Nephron progenitor cell (in vitro differentiated cells): ENCODE results near the gene NRCAM.

Experiments
- DNase-seq: peaks from one replicate; pipeline ENCODE4 v3.0.0; 2021
- H3K27ac Mint-ChIP-seq: 2 replicates; pipeline ENCODE4 v1.8.0; 2021; ENCODE audit warnings: mild to moderate bottlenecking, moderate library complexity, mixed read lengths
- H3K27me3 Mint-ChIP-seq: 2 replicates; pipeline ENCODE4 v1.8.0; 2021; ENCODE audit warnings: mild to moderate bottlenecking, low read depth, mixed read lengths; ENCODE audit not compliant: poor library complexity
- H3K36me3 Mint-ChIP-seq: 2 replicates; pipeline ENCODE4 v1.8.0; 2021; ENCODE audit warnings: low read depth, mixed read lengths
- H3K4me1 Mint-ChIP-seq: 2 replicates; pipeline ENCODE4 v1.8.0; 2021; ENCODE audit warnings: mixed read lengths
- H3K4me3 Mint-ChIP-seq: 2 replicates; pipeline ENCODE4 v1.8.0; 2021; ENCODE audit warnings: mild to moderate bottlenecking, moderate library complexity, mixed read lengths
- H3K9me3 Mint-ChIP-seq: 2 replicates; pipeline ENCODE4 v1.8.0; 2021; ENCODE audit warnings: mild to moderate bottlenecking, moderate library complexity, mixed read lengths
- CTCF ChIP-seq: fragments of 200-600 bp; sonication (generic); IDR thresholded peaks from 2 replicates; pipeline ENCODE4 v1.5.0; 2021; ENCODE audit warnings: antibody characterized with exemption

The NRCAM gene

GRCh38 chr7:108147031-108147563, 309.1 kb downstream of the NRCAM start:
- Mint-ChIP-seq H3K36me3 (no peaks in the 10 kb centered on the region), H3K9me3 (no peaks in the 10 kb centered on the region), H3K4me3 (no peak overlapping the region), H3K27me3 (no peaks in the 10 kb centered on the region), H3K4me1 (no peaks in the 10 kb centered on the region), H3K27ac (no peak overlapping the region)
- TF ChIP-seq CTCF = no peak
- no peak for DNase-seq

- Mint-ChIP-seq H3K27ac (no peak overlapping the region), H3K36me3 (no peaks in the 10 kb centered on the region), H3K4me3 (no peak overlapping the region), H3K4me1 (no peaks in the 10 kb centered on the region), H3K9me3 (no peaks in the 10 kb centered on the region), H3K27me3 (no peaks in the 10 kb centered on the region)
- DNase-seq = peak; percentile 62
- peak; percentile 92 for TF ChIP-seq CTCF
Observed at GRCh38 chr7:108146070-108146842, 310.0 kb downstream of the NRCAM start.

- TF ChIP-seq CTCF = no peak
- no peaks in the 10 kb centered on the region for H3K9me3 Mint-ChIP-seq
- no peak for DNase-seq
- no peak overlapping the region for H3K27ac Mint-ChIP-seq
- H3K27me3 Mint-ChIP-seq = no peaks in the 10 kb centered on the region
- no peaks in the 10 kb centered on the region for H3K4me1 Mint-ChIP-seq
- H3K4me3 Mint-ChIP-seq = no peak overlapping the region
- no peaks in the 10 kb centered on the region for H3K36me3 Mint-ChIP-seq
Observed at GRCh38 chr7:108145401-108145800, 310.8 kb downstream of the NRCAM start.

GRCh38 chr7:108144931-108145330, 311.3 kb downstream of the NRCAM start:
- TF ChIP-seq CTCF = no peak
- H3K27ac Mint-ChIP-seq = no peak overlapping the region
- no peak for DNase-seq

GRCh38 chr7:108143658-108144420, 312.4 kb downstream of the NRCAM start:
- no peaks in the 10 kb centered on the region for H3K4me1 Mint-ChIP-seq
- H3K36me3 Mint-ChIP-seq = no peaks in the 10 kb centered on the region
- no peak overlapping the region for H3K27ac Mint-ChIP-seq
- H3K4me3 Mint-ChIP-seq = no peak overlapping the region
- H3K27me3 Mint-ChIP-seq = no peaks in the 10 kb centered on the region
- no peak for DNase-seq
- no peak for TF ChIP-seq CTCF
- no peaks in the 10 kb centered on the region for H3K9me3 Mint-ChIP-seq

More at GRCh38 chr7:108144931-108145330, 311.3 kb downstream of the NRCAM start:
- H3K4me1 Mint-ChIP-seq = no peaks in the 10 kb centered on the region
- H3K27me3 Mint-ChIP-seq = no peaks in the 10 kb centered on the region
- H3K36me3 Mint-ChIP-seq = no peaks in the 10 kb centered on the region
- H3K9me3 Mint-ChIP-seq = no peaks in the 10 kb centered on the region
- H3K4me3 Mint-ChIP-seq = no peak overlapping the region
